SK-N-SH (cell line): ENCODE data around the gene LIN7A.

Experiments
- CHD2 ChIP-seq: fragments of 150-350 bp; IDR thresholded peaks from 2 replicates; pipeline ENCODE4 v1.6.1; 2018; ENCODE audit warnings: low read length; ENCODE audit not compliant: partially characterized antibody
- ELF1 ChIP-seq: IDR thresholded peaks from 2 replicates; pipeline ENCODE4 v1.4.0; 2012
- EP300 ChIP-seq, 2 experiments: IDR thresholded peaks; 2 replicates each; pipeline versions ENCODE4 v1.4.0 to v1.6.1; 2012; ENCODE audit warnings: borderline replicate concordance in 1 of 2, low read depth in 1 of 2, low read length in 1 of 2
- EZH2phosphoT487 ChIP-seq: fragments of 200-600 bp; sonication (generic); IDR thresholded peaks from 2 replicates; pipeline ENCODE4 v1.6.1; 2017; ENCODE audit warnings: low read depth, mixed run types, mild to moderate bottlenecking, antibody characterized with exemption, moderate library complexity, borderline replicate concordance
- JUND ChIP-seq: IDR thresholded peaks from 2 replicates; pipeline ENCODE4 v1.4.0; 2012
- MXI1 ChIP-seq: IDR thresholded peaks from 2 replicates; pipeline ENCODE4 v1.6.1; 2012; ENCODE audit warnings: mild to moderate bottlenecking, low read depth, low read length, improper control_type of control experiment
- NFIC ChIP-seq: IDR thresholded peaks from 2 replicates; pipeline ENCODE4 v1.4.0; 2012; ENCODE audit warnings: borderline replicate concordance
- POLR2AphosphoS5 ChIP-seq: IDR thresholded peaks from 2 replicates; pipeline ENCODE4 v1.6.1; 2012; ENCODE audit warnings: low read depth, low read length
- RFX5 ChIP-seq: IDR thresholded peaks from 2 replicates; pipeline ENCODE4 v1.6.1; 2012; ENCODE audit warnings: mild to moderate bottlenecking, improper control_type of control experiment, low read length
- TCF12 ChIP-seq: IDR thresholded peaks from 2 replicates; pipeline ENCODE4 v1.4.0; 2012
- YY1 ChIP-seq: IDR thresholded peaks from 2 replicates; pipeline ENCODE4 v1.4.0; 2012; ENCODE audit warnings: low read depth, mild to moderate bottlenecking
- TF ChIP-seq, protein P1 (sequence below): fragments of 150-350 bp; IDR thresholded peaks from 2 replicates; pipeline ENCODE4 v1.6.1; 2017; ENCODE audit warnings: antibody characterized with exemption, low read length, low read depth, borderline replicate concordance
- TF ChIP-seq, protein P2 (sequence below): fragments of 200-600 bp; sonication (generic); IDR thresholded peaks from 2 replicates; pipeline ENCODE4 v1.6.1; 2017; ENCODE audit warnings: antibody characterized with exemption, mild to moderate bottlenecking, moderate library complexity
- TF ChIP-seq, protein P3 (sequence below): IDR thresholded peaks from 2 replicates; pipeline ENCODE4 v1.6.1; 2012; ENCODE audit warnings: mild to moderate bottlenecking, low read depth, low read length, moderate library complexity

DNA sequence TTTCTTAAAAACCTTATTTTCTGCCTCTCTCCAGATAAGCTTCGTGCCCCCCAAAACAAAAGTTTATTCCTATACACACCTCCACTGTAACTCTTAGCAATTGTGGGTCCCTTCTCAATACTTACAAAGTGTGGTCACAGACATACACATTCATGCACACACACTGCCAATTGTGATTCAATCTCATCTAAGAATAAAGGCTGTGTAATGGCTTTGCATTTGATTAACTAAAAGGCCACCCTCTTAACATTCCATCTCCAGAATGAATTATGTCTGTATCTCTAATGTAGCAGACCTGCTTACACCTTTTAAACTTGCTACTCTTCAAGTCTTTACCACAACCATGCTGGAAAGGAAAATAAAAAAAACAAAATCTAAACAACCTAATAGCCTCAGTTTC lies 171.5 kb downstream of the LIN7A start:
- TF ChIP-seq TCF12 (no peak), EP300 (IDR thresholded peaks at IDR 0.05; ENCODE audit: borderline replicate concordance in 1 of 2, low read depth in 1 of 2, low read length in 1 of 2) (no peak), MXI1 (no peak), CHD2 (no peak), ELF1 (no peak), YY1 (no peak), NFIC (no peak), JUND (no peak), EZH2phosphoT487 (no peak), POLR2AphosphoS5 (no peak), RFX5 (no peak)
- TF ChIP-seq, protein P1, sequence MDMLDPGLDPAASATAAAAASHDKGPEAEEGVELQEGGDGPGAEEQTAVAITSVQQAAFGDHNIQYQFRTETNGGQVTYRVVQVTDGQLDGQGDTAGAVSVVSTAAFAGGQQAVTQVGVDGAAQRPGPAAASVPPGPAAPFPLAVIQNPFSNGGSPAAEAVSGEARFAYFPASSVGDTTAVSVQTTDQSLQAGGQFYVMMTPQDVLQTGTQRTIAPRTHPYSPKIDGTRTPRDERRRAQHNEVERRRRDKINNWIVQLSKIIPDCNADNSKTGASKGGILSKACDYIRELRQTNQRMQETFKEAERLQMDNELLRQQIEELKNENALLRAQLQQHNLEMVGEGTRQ: no peak
- TF ChIP-seq, protein P2, sequence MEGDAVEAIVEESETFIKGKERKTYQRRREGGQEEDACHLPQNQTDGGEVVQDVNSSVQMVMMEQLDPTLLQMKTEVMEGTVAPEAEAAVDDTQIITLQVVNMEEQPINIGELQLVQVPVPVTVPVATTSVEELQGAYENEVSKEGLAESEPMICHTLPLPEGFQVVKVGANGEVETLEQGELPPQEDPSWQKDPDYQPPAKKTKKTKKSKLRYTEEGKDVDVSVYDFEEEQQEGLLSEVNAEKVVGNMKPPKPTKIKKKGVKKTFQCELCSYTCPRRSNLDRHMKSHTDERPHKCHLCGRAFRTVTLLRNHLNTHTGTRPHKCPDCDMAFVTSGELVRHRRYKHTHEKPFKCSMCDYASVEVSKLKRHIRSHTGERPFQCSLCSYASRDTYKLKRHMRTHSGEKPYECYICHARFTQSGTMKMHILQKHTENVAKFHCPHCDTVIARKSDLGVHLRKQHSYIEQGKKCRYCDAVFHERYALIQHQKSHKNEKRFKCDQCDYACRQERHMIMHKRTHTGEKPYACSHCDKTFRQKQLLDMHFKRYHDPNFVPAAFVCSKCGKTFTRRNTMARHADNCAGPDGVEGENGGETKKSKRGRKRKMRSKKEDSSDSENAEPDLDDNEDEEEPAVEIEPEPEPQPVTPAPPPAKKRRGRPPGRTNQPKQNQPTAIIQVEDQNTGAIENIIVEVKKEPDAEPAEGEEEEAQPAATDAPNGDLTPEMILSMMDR: no peak
- TF ChIP-seq, protein P3, sequence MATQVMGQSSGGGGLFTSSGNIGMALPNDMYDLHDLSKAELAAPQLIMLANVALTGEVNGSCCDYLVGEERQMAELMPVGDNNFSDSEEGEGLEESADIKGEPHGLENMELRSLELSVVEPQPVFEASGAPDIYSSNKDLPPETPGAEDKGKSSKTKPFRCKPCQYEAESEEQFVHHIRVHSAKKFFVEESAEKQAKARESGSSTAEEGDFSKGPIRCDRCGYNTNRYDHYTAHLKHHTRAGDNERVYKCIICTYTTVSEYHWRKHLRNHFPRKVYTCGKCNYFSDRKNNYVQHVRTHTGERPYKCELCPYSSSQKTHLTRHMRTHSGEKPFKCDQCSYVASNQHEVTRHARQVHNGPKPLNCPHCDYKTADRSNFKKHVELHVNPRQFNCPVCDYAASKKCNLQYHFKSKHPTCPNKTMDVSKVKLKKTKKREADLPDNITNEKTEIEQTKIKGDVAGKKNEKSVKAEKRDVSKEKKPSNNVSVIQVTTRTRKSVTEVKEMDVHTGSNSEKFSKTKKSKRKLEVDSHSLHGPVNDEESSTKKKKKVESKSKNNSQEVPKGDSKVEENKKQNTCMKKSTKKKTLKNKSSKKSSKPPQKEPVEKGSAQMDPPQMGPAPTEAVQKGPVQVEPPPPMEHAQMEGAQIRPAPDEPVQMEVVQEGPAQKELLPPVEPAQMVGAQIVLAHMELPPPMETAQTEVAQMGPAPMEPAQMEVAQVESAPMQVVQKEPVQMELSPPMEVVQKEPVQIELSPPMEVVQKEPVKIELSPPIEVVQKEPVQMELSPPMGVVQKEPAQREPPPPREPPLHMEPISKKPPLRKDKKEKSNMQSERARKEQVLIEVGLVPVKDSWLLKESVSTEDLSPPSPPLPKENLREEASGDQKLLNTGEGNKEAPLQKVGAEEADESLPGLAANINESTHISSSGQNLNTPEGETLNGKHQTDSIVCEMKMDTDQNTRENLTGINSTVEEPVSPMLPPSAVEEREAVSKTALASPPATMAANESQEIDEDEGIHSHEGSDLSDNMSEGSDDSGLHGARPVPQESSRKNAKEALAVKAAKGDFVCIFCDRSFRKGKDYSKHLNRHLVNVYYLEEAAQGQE: no peak
